ENCODE data around the gene C15orf39.
A peak's percentile ranks its signal among the peaks of the same experiment; 100 is the strongest.

Gene C15orf39

DNA sequence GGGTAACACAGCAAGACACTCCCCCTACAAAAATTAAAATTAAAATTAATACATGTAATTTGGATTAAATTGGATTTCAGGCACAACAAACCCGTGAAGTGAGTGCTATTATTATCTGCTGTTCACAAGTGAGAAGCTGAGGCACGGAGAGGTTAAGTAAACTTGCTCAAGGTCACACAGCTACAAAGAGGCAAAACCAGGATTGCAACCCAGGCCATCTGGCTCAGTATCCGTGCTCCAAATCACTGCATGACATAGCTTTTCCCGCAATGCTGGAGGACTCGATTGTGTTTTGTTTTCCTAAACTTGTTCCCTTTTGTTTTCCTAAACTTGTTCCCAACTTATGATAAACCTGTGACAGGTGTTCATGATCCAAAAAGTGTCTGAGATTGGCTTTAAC lies 19.9 kb upstream of the C15orf39 start:
- TF ChIP-seq, protein P1, sequence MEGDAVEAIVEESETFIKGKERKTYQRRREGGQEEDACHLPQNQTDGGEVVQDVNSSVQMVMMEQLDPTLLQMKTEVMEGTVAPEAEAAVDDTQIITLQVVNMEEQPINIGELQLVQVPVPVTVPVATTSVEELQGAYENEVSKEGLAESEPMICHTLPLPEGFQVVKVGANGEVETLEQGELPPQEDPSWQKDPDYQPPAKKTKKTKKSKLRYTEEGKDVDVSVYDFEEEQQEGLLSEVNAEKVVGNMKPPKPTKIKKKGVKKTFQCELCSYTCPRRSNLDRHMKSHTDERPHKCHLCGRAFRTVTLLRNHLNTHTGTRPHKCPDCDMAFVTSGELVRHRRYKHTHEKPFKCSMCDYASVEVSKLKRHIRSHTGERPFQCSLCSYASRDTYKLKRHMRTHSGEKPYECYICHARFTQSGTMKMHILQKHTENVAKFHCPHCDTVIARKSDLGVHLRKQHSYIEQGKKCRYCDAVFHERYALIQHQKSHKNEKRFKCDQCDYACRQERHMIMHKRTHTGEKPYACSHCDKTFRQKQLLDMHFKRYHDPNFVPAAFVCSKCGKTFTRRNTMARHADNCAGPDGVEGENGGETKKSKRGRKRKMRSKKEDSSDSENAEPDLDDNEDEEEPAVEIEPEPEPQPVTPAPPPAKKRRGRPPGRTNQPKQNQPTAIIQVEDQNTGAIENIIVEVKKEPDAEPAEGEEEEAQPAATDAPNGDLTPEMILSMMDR (conservative IDR thresholded peaks at IDR 0.05; ENCODE audit: low read length), result no peak
- DNase-seq (ENCODE audit: low read depth), result no peak
- H3K4me3 ChIP-seq (ENCODE audit: low read length), result no peak overlapping the region

DNA sequence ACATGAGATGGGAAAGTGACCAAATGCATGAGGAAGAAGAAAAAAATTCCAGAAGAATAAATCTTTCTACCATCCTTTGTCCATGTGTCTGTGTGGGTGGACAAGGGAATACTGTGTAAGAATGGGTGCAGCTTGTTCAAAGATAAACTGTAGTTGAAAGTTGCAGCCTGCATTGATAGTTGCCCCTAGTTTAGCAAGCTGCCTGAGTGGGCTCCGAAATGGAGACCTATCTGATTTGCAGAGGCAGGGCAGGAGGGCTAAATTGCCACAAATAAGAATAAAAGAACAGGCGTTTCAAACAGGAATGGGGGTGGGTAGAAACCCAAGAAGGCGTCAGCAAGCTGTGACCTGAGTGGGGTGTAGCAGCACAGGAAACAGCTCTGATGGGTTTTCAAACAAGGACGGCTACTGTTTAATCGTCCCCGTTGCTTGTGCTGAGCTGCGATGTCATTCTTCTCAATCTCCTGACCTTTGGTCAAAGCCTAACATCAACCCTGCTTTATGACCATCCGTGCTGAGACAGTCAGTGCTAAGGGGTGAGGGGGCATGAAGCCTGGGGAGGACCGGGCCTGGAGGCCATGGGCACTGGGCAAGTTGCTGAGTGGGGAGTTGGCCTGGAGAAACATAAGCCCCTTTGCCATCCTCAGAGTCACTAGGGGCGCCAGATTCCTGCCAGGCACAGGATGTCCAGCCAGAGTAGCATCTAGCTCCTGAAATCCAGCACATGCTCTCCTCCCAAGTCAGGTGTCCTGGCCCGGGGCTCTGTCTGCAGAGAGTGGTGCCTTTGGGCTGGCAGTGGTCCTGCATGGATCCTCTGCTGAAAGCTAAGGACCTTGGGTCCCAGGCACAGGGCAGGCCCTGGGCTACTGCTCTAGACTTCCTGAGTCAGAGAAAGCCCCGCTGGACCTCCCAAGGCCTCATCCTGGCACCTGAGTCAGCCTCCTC lies 19.2 kb upstream of the C15orf39 start:
- TF ChIP-seq, protein P1 (conservative IDR thresholded peaks at IDR 0.05; ENCODE audit: low read length), result no peak
- DNase-seq (ENCODE audit: low read depth), result peak; percentile 19
- no peak overlapping the region for H3K4me3 ChIP-seq (ENCODE audit: low read length)

DNA sequence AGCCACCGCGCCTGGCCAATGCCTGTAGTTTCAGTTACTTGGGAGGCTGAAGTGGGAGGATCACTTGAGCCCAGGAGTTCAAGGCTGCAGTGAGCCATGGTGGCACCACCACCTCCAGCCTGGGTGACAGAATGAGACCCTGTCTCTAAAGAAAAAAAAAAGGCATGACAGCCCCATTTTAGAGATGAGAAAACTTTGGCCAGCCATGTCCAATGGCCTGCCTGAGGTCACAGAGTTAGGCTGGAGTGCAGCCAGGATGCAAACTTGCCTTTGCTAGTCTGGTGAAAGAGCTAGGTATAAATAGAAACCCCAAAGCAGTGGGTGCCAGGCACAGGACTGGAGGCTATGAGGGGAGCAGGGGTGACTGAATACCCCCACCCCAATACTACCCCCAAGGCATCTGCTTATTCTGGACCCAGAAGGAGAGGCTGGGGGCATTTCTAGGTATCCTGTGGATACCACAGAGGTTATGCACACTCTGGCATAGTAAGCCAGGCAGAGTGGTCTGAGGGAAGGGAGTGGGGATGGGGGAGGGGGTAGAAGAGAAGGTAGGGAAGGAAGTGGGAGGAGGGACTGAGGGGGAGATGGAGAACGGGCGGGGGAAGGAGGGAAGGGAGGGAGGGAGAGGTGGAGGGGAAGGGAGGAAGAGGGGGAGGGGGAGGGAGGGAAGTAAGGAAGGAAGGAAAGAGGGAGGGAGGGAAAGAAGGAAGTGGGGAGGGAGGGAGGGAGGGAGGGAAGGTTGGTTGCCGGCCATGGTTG lies 16.2 kb upstream of the C15orf39 start:
- DNase-seq (ENCODE audit: low read depth), result no peak
- no peak overlapping the region for H3K4me3 ChIP-seq (ENCODE audit: low read length)
- TF ChIP-seq, protein P1 (conservative IDR thresholded peaks at IDR 0.05; ENCODE audit: low read length), result no peak

DNA sequence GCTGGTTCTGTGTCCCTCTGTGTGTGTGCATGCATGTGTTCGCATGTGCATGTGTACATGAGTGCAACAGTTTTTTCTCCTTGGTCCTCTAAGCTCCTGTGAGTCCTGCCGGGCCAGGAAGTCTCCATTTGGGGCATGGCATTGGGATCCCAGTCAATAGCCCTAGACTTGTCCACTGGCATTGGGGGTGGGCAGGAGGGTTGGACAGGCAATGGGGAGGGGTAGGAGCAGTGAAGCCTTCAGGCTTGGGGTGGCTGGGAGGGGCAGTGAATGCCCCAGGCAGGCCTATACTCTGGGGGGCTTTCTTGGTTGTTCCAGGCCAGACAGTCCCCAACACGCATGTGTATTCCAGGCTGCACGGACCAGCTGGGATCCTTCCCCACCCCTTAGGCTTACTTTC lies 15.6 kb upstream of the C15orf39 start:
- TF ChIP-seq, protein P1 (conservative IDR thresholded peaks at IDR 0.05; ENCODE audit: low read length), result no peak
- no peak for DNase-seq (ENCODE audit: low read depth)
- no peak overlapping the region for H3K4me3 ChIP-seq (ENCODE audit: low read length)

DNA sequence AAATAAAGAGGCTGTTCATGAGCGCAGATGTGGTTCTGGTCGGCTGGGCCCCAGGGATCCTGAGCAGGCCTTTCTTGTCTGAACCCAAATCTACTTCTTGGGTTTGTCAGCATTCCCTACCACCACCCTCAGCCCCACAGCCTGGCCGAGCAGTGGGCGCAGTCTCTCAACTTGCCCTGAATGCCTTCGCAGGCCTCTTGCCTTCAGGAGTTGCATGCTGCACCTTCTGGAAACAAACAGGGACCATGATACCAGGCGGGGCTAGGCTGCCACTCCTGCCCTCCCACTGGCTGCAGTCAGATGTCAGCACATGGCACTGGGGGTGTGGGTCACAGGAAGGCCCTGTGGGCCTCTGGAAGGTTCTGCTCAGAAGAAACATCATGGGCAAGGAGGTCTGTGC lies 13.2 kb upstream of the C15orf39 start:
- H3K4me3 ChIP-seq (ENCODE audit: low read length), result no peak overlapping the region
- no peak for DNase-seq (ENCODE audit: low read depth)
- TF ChIP-seq, protein P1 (conservative IDR thresholded peaks at IDR 0.05; ENCODE audit: low read length), result no peak

DNA sequence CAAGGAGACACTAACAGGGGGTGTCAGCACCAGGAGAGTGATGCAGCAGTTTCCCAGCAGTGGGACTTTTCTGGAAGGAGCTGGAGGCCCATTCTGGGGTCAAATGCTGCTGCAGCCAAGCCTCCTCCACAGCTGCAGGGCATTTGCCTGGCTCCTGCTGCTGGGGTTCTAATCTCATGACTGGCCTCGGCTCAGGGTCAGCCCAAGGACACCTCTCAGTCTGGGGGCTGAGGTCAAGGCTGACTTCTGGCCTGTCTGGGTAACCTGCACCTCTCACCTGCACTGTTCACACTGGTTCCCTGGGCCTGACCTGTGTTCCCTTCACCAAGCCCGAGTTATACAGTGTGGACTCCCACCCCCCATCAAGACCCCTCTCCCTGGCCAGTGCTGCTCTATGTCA lies 10.4 kb upstream of the C15orf39 start:
- TF ChIP-seq, protein P1 (conservative IDR thresholded peaks at IDR 0.05; ENCODE audit: low read length), result no peak
- no peak for DNase-seq (ENCODE audit: low read depth)
- H3K4me3 ChIP-seq (ENCODE audit: low read length), result no peak overlapping the region
